OCI-LY1 (cell line): ENCODE measurements around the gene GLIS1.

ENCODE experiments used
- H2AFZ ChIP-seq: fragments of 200-600 bp; sonication (generic), shearing (Covaris generic); 2 replicates; pipeline ENCODE4 v1.6.0; 2014; ENCODE audit warnings: antibody characterized with exemption, mild to moderate bottlenecking, low read length
- H3F3A ChIP-seq: fragments of 200-600 bp; sonication (generic), shearing (Covaris generic); 2 replicates; pipeline ENCODE4 v1.6.0; 2014; ENCODE audit warnings: mild to moderate bottlenecking, antibody characterized with exemption, low read length, moderate library complexity; ENCODE audit not compliant: insufficient read depth
- H3K27ac ChIP-seq: fragments of 200-600 bp; sonication (generic); 2 replicates; pipeline ENCODE4 v1.5.1; 2014; ENCODE audit warnings: low read length, mixed run types, mild to moderate bottlenecking, low read depth; ENCODE audit not compliant: poor library complexity, severe bottlenecking
- H3K27me3 ChIP-seq: fragments of 200-600 bp; sonication (generic); 2 replicates; pipeline ENCODE4 v1.6.0; 2014; ENCODE audit warnings: antibody characterized with exemption, mild to moderate bottlenecking, low read length, moderate library complexity; ENCODE audit not compliant: insufficient read depth
- H3K36me3 ChIP-seq: fragments of 200-600 bp; sonication (generic); 2 replicates; pipeline ENCODE4 v1.6.1; 2014; ENCODE audit warnings: mild to moderate bottlenecking, antibody characterized with exemption, low read length, moderate library complexity, mixed read lengths; ENCODE audit not compliant: insufficient read depth
- H3K4me1 ChIP-seq: fragments of 200-600 bp; sonication (generic); 2 replicates; pipeline ENCODE4 v1.5.1; 2014; ENCODE audit warnings: mild to moderate bottlenecking, low read length, moderate library complexity; ENCODE audit not compliant: insufficient read depth, severe bottlenecking
- H3K4me2 ChIP-seq: fragments of 200-600 bp; sonication (generic), shearing (Covaris generic); 2 replicates; pipeline ENCODE4 v1.6.1; 2014; ENCODE audit warnings: low read length
- H3K4me3 ChIP-seq: fragments of 200-600 bp; sonication (generic); 2 replicates; pipeline ENCODE4 v1.5.1; 2014; ENCODE audit warnings: low read length, low read depth, mild to moderate bottlenecking, mixed read lengths; ENCODE audit not compliant: poor library complexity, severe bottlenecking
- H3K79me2 ChIP-seq: fragments of 200-600 bp; shearing (Covaris generic); 2 replicates; pipeline ENCODE4 v1.6.1; 2016; ENCODE audit warnings: mixed run types, low read length, mixed read lengths; ENCODE audit not compliant: insufficient read depth
- H3K9ac ChIP-seq: fragments of 200-600 bp; sonication (generic), shearing (Covaris generic); 2 replicates; pipeline ENCODE4 v1.6.1; 2014; ENCODE audit warnings: mild to moderate bottlenecking, low read length, mixed read lengths
- H3K9me2 ChIP-seq: fragments of 200-600 bp; sonication (generic), shearing (Covaris generic); 2 replicates; pipeline ENCODE4 v1.6.1; 2014; ENCODE audit warnings: low read depth, mild to moderate bottlenecking, low read length, mixed read lengths
- H3K9me3 ChIP-seq: fragments of 200-600 bp; shearing (Covaris generic); 2 replicates; pipeline ENCODE4 v1.6.1; 2014; ENCODE audit warnings: low read length, mixed read lengths
- H4K20me1 ChIP-seq: fragments of 200-600 bp; sonication (generic), shearing (Covaris generic); 2 replicates; pipeline ENCODE4 v1.6.0; 2016; ENCODE audit warnings: mild to moderate bottlenecking, low read length; ENCODE audit not compliant: insufficient read depth
- CTCF ChIP-seq: fragments of 200-600 bp; sonication (generic), shearing (Covaris generic); IDR thresholded peaks from 2 replicates; pipeline ENCODE4 v1.5.1; 2017; ENCODE audit warnings: mild to moderate bottlenecking, antibody characterized with exemption, low read length, moderate library complexity, mixed read lengths
- EZH2 ChIP-seq: fragments of 200-600 bp; sonication (generic), shearing (Covaris generic); IDR thresholded peaks from 2 replicates; pipeline ENCODE4 v1.8.0; 2017; ENCODE audit warnings: borderline replicate concordance, mixed run types, mild to moderate bottlenecking, antibody characterized with exemption, low read length, moderate library complexity, mixed read lengths

Gene GLIS1

GRCh38 chr1:53688381-53689102, 50.4 kb downstream of the GLIS1 start:
- Histone ChIP-seq H3K27me3 (no peaks in the 10 kb centered on the region), H3K4me1 (no peaks in the 10 kb centered on the region), H3K9me3 (no peaks in the 10 kb centered on the region)

GRCh38 chr1:53687901-53688300, 51.1 kb downstream of the GLIS1 start:
- Histone ChIP-seq H3F3A (no peaks in the 10 kb centered on the region), H3K4me2 (no peak overlapping the region), H4K20me1 (no peaks in the 10 kb centered on the region), H3K79me2 (no peaks in the 10 kb centered on the region), H3K27ac (no peak overlapping the region), H3K9me2 (no peaks in the 10 kb centered on the region), H3K36me3 (no peaks in the 10 kb centered on the region), H2AFZ (no peak overlapping the region), H3K4me1 (no peaks in the 10 kb centered on the region), H3K27me3 (no peaks in the 10 kb centered on the region), H3K9me3 (no peaks in the 10 kb centered on the region), H3K9ac (no peak overlapping the region), H3K4me3 (no peak overlapping the region)
- TF ChIP-seq EZH2 (no peak), CTCF (no peak)

More at GRCh38 chr1:53688381-53689102, 50.4 kb downstream of the GLIS1 start:
- Histone ChIP-seq H3F3A (no peaks in the 10 kb centered on the region), H3K36me3 (no peaks in the 10 kb centered on the region), H3K4me2 (no peak overlapping the region), H3K79me2 (no peaks in the 10 kb centered on the region), H3K9me2 (no peaks in the 10 kb centered on the region), H3K4me3 (no peak overlapping the region), H2AFZ (no peak overlapping the region), H4K20me1 (no peaks in the 10 kb centered on the region), H3K9ac (no peak overlapping the region), H3K27ac (no peak overlapping the region)
- TF ChIP-seq EZH2, result no peak
- peak; percentile 26; the same call in 1 of the 2 replicates for TF ChIP-seq CTCF

- H3K4me3 ChIP-seq, result no peak overlapping the region
- no peaks in the 10 kb centered on the region for H3K4me1 ChIP-seq
- no peaks in the 10 kb centered on the region for H3K9me2 ChIP-seq
- no peak overlapping the region for H2AFZ ChIP-seq
- H3K9ac ChIP-seq, result no peak overlapping the region
- no peak overlapping the region for H3K27ac ChIP-seq
- no peaks in the 10 kb centered on the region for H3K79me2 ChIP-seq
- no peaks in the 10 kb centered on the region for H3K27me3 ChIP-seq
- no peak overlapping the region for H3K4me2 ChIP-seq
- no peak for TF ChIP-seq CTCF
- TF ChIP-seq EZH2, result no peak
- H4K20me1 ChIP-seq, result no peaks in the 10 kb centered on the region
- no peaks in the 10 kb centered on the region for H3K9me3 ChIP-seq
- H3K36me3 ChIP-seq, result no peaks in the 10 kb centered on the region
- H3F3A ChIP-seq, result no peaks in the 10 kb centered on the region
Measured at GRCh38 chr1:53687426-53687825, 51.5 kb downstream of the GLIS1 start.
